Hair follicular keratinocyte (primary cell): Measurements from ENCODE around the gene CHST10. TPM values are rescaled to one million over a fixed set of nuclear protein-coding genes. Genes with fewer than 3 reads are reported as not detected.

ENCODE experiments used
- total RNA-seq: library from RNA; depleted of rRNA; stranded (reverse); fragments of >200 nt; gene quantifications from 2 replicates; pipeline ENCODE4 v1.2.3, GENCODE V29; 2015

CHST10 gene
- total RNA-seq, result 3.6 and 5.6 TPM in 2 replicates

GRCh38 chr2:100416935-100417710 lies at the start of gene CHST10:
Gene CHST10, minus strand, starts transcription at chr2:100417668. Its CDS starts 10,993 bp downstream, at chr2:100406675.

Other genes starting within 250 kb of the CHST10 start
- gene LONRF2, start 95.2 kb downstream of the CHST10 start, total RNA-seq, result not detected in 2 replicates
- gene NMS, start 52.8 kb upstream of the CHST10 start, total RNA-seq, result not detected in 2 replicates
- 11.0 and 20.2 TPM in 2 replicates for gene PDCL3, start 145.3 kb upstream of the CHST10 start, total RNA-seq